Hematopoietic multipotent progenitor cell treated with erythropoietin and hydrocortisone succinate and interleukin-3 and kit ligand, for 8 days (in vitro differentiated cells): Measurements from ENCODE around the gene PRPF6.

ENCODE experiments used
- DNase-seq: peaks from one replicate; pipeline ENCODE4 v3.0.0-alpha.2; 2015

PRPF6 gene

DNA sequence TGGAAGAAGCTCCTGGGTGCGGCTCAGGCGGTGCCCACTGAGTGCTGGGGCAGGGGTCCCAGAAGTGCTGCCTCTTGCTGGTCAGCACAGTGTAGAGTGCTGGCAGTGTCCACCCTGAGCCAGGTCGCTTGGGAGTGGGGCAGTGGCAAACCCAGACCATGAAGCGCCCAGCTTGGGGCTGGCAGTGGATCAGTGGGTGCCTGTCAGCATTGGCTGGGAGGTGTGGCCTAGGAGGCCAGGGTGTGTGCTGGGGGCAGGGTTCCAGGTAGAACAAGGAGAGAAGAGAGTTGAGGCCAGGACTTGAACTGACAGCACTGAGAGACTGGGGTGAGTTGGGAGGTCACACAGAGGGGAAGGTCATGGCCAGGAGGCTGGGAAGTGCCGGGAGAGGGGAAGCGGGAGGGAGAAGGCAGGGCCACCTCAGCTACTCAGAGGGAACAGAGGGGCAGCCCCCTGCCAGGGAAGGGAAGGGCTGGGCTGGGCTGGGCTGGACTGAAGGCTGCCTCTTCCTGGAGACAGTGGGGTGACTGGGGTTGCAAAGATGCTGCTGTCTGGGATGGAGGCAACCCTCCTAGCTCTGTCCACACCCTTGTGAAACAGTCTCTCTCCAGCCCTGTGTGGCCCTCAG lies 86.2 kb downstream of the PRPF6 start:
- DNase-seq, result no peak

DNA sequence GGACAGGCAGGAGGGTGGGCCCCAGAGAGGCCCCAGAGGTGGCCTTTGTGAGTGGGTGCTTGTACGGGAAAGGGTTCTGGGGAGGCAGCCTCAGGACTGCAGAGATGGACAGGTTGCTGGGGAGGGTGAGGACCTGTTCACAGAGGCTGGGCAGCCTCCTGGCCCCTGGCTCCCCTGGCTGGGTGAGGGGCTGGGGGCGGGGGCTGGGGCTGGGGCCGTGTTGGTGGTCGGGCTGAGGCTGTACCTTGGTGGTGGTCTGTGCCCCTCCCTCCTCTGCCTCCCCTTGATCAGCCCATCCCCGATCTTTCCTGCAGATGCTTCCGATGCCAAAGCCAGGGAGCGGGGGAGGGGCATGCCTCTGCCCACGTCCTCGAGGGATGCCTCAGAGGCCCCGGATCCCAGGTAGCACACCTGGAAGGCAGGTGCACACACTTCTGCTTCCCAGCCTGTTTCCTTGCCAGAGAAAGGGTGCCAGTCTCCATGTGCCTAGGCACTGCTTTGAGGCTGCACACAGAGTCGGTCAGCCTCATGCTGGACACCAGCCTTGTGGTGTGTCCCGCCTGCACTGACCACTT lies 86.9 kb downstream of the PRPF6 start:
- no peak for DNase-seq

DNA sequence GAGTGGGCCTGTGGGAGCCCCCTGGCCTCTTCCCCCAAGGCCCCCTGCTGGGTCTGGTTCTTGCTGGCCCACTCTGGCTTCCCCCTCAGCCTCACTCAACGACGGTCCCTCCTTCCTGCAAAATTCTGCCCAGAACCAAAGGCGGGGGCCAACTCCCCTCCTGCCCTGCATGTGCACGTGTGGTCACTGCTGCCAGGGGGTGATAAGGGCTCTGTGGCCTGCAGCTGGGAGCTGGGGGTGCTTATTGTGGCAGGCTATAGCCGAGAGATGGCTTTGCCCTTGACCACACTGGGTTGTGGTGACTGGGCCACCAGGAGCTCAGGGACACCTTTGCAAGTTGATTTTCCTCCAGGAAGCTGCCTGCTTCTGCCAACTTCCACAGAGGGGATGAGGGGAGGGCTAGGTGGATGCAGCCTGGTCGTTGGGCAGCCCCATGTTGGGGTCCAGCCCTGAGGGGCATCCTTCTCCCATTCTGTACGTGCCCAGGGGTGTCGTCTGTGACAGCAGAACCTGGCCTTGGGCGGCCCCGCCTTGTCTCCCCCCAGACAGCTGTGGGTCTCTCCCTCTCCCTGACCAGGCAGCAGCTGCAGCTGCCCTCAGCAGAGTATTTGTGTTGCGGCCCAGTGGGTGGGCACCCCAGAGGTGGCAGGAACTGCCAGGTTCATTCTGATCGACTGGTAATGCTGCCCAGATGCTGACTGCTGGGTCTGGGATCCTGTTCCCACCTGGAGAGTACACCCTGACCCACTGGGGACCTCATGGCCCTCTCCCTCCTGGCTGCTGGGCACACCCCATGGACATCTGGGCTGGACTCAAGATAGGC lies 87.7 kb downstream of the PRPF6 start:
- DNase-seq, result peak; percentile 82

DNA sequence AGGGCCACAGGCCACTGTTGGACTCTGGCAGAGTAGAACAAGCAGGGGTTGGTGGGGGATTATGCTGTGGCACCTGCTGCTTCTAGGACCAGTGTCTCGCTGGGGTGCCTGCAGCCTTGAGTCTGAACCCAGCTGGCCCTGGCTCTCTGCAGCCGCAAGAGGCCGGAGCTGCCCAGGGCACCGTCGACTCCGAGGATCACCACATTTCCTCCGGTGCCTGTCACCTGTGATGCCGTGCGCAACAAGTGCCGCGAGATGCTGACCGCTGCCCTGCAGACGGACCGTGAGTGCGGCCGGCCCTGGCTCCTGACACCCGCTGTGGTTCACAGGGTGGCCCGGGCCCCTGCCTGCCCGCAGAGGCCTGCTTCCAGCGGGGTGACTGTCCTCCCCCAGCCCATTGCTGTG lies 88.3 kb downstream of the PRPF6 start:
- no peak for DNase-seq

DNA sequence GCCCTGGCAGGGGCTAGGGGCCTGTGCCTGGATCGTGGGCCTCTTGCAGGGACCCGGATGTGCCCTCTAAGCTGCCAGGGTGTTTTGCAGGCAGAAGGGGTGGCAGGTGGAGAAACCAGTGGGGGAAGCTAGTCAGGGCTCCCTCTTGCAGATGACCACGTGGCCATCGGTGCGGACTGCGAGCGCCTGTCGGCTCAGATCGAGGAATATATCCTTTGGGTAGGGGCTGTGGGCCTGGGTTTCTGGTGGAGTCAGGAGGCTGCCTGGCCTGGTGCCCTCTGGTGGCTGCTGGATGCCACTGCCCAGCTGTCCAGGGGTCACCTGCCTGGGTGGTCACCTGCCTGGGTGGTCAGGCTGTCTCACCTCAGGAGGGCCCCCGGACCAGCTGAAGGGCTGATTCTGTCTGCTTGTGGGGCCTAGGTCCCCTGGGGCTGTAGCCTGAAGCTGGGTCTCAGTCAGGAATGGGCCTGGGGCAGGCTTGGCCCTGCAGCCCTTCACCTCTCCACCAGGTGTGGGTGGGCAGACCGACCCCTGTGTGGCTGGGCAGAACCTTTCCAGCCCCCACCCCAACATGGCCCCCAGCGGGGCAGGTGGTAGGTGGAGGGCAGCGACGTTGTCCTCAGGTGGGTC lies 88.8 kb downstream of the PRPF6 start:
- DNase-seq, result no peak

DNA sequence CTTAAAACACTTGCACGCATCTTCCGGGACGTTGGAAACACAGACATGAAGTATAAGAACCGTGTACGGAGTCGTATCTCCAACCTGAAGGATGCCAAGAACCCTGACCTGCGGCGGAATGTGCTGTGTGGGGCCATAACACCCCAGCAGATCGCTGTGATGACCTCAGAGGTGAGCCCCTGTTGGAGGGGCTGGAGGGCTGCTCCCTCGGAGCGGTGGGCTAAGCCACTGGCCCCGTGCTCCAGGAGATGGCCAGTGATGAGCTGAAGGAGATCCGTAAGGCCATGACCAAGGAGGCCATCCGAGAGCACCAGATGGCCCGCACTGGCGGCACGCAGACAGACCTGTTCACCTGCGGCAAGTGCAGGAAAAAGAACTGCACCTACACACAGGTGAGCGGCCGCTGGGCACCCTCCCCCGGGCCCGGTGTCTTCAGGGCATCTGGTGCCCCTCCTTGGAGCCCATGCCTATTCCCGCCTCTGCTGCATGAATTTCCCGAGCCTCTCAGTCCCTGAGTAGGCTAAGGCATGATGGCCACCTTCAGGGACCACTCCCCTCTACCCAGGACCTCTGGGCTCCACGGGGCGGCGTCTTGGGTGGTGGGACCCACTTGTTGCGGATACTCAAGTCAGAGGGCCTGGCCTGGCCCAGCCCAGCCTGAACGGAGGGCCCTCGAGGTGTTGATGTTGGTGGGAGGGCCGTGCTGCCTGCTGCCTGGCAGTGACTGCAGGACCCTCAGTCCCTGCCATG lies 89.5 kb downstream of the PRPF6 start:
- DNase-seq, result no peak

DNA sequence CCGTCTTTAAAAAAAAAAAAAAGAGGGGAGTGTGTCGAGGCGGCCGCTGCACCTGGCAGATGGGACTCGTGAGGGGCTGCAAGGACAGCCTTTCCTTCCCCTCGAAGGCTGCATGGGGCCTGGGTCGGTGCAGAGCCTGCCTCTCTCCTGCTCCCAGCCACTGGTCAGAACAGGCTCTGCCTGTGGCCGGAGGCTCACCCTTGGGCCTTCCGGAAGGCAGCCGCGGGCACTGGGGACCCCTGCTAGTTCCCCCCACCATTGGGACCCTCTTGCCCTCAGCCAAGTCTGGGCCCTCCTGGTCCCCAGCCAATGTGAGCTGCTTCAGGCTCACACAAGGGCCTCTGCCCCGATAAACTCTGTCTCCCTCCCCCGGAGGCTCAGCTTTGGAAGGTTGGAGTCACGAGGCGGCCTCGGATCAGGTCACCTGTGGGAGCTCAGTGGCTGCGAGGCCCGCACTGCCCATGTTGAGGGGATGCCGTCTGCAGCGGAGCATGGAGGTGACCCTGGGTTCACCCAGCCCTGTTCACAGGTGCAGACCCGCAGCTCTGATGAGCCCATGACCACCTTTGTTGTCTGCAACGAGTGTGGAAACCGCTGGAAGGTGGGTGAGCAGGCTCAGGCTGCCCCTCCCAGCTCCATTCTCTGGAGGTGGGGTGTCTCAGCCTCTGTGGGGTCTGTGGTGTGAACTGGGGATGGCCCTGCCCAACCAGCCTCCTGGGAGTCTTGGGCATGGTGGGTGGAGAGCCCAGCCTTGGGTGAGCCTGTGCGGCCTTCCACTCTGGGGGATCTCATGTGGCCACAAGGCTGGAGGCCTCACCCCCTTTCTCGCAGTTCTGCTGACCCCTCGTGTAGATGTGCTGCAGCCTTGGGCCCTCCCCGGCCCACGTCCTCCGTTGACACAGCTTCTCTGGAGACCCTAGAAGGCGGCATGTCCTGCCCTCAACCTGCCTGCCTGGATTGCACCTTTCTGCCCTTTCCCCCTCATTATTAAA lies 90.7 kb downstream of the PRPF6 start:
- no peak for DNase-seq

DNA sequence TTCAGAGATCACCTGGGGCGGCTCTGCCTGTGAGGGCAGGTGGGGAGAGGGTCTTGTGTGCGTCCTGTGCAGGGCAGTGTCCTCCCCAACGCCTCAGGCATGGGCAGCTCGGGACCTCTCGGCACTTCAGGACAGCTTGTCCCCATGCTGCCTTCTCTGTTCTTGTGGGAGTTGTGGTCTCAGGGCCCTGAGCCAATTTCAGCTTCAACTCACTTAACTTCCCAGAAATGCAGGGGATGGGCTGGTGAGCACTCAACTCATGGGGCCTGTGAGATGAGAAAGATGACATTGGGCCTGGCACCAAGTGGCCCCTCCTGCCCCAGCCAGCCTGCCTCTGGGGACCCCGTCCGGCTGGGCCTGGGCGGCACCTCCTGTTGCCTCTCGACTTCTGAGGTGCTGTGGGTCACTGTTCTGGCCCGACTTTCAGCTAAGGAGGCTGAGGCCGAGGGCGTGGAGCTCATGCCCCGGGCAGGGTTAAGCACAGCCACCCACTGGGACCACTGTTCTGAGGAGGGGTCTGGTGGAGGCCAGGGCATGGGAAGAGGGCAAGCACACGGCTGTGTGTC lies 91.6 kb downstream of the PRPF6 start:
- DNase-seq, result no peak

DNA sequence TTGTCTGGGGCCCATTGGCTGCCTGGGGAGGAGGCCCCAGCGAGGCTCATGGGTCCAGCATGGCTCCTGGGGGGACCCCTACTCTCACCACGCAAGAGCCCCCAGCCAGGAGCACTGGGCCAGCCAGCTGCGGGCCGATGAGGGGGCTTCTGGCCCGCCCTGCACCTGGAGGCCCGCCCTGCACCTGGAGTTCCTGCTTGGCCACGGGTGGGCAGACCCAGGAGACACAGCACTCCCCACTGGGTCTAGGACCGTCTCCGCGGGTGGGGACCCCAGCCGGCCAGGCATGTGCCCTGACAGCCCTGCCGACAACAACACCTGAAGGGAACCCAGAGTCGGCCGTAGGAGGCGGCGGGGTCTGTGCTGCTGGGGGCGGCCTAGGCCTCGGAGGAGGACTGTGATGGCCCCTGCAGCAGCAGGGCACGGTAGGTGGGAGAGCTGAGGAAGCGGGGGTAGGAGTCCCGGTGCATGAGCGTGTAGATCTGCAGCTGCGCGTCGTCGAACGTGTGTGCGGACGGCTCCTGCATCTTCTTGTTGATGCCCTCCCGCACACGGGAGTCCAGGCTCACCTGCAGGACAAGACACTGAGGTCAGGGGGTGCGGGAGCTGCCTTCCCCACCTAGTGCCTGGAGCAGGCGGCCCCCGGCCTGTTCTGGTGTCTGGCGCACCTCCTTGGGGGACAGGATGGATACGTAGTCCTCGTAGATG lies 92.7 kb downstream of the PRPF6 start:
- DNase-seq, result no peak

DNA sequence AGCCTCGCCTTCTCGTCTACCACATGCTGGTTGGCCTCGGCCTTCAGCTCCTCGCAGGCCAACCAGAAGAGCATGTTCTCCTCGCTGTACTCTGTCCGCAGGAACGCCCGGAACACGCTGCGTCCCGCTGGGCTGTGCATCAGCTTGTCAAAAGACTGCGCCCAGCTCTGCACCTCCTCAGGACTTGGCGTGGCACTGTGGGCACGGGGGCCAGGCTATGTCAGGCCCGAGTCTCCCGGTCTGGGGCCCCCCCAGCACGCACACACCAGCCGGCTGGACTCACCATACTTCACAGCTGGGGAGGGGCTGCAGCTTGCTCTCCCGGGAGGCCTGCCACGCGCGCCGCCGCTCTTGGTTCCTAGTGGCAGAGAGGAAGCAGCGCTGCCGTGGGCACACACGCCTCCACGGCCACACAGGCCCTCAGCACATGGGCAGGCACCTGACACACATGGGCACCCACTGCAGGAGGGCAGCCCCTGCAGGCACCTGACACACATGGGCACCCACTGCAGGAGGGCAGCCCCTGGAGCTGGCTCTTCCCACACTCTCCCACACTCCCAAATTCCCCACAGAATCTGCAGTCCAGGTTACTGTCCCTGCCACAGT lies 93.4 kb downstream of the PRPF6 start:
- DNase-seq, result no peak

DNA sequence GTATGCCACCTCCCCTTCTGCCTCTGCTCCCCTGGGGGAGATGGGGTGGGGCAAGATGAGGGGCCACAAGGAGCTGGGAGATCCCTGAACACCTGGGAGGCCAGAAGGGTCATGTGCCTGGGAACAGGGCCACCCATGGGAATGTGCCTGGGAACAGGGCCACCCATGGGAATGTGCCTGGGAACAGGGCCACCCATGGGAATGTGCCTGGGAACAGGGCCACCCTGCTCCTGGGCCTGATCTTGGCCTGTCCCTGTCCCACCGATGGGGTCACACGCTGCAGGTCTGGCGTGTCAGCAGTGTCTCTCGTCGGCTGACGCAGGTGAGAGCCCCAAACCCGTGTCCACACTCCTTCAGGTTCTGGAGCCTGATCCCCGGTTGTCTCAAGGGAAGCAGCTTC lies 94.0 kb downstream of the PRPF6 start:
- DNase-seq, result no peak

DNA sequence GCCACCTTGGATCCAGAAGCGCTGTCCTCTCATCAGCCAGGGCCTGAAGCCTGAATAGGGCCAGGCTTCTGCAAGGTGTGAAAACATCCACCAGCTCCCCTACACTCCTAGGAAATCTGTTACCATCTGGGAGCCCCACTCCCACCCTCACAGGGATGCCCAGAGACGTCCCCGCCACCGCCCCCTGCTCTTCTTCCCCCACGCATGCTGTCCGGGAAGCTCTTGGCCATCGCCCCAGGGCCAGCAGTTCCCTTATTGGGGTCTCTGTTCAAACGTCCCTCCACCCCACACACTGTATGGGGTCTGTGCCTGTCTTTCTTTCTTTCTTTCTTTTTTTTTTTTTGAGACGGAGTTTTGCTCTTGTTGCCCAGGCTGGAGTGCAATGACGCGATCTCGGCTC lies 94.6 kb downstream of the PRPF6 start:
- DNase-seq, result no peak

DNA sequence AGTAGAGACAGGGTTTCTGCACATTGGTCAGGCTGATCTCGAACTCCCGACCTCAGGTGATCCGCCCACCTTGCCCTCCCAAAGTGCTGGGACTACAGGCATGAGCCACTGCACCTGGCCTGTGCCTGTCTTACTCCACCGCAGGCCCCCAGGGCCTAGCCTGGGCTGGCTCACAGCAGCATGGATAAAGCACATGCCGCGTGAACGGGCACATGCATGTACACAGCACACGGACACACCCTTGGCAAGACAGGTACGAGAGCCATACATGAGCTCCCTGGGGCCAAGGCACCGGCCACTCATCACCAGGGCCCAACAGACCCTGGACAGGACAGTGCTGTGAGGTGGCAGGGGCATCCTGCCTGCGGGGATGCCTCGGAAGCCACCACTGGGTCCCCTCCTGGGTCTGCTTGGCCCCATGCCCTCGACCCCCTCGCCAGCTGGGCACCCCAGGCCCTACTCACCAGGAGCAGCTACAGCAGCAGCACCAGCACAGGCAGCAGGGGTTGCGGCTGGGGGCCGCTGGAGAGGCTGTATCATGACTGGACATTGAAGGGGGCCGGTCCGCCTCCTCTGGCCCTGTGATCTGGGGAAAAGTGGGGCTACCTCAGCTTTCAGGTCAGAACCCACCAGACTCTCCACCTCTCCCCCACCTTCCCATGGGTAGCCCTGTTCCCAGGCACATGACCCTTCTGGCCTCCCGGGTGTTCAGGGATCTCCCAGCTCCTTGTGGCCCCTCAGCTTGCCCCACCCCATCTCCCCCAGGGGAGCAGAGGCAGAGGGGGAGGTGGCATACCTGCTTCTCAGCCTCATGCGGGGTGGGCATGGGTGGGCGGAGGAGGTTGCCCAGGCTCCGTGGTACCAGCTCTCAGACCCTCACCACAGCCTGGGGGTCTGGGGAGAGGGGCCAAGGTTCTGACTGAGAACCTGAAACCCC lies 95.4 kb downstream of the PRPF6 start:
- no peak for DNase-seq

DNA sequence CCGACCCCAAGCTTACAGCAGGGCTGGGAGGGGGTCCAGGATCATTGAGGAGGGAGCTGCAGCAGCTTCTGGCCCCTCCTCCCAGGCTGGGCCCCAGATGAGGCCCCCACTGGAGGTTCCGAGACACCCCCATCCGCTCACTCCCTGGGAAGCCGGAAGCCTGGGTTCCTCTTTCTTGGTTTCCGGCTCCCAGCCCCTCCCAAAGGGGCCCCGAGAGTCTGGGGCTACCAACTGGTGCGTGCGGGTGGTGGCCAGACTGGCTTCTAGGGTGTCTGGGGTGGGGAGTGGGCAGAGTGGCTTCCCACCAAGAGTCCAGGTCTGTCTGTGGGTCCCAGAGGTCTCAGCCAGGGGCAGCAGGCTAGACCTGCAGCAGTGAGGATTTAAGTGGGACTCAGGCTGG lies 96.2 kb downstream of the PRPF6 start:
- no peak for DNase-seq

DNA sequence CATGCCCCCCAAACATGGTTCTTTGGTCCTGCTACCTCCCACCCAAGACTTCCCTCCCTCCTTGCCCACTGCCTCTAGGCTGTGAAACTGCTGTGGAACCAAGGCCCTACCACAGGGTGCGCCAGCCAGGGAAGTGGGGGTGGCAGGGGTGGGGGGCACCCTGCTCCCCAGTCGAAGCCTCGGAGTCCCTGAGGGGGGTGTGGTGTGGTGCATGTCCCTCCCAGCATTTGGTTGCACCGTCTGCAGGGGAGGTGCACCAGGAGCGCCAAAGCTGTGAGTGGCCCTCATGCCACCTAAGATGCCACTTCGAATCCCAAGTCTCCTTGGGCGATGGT lies 96.6 kb downstream of the PRPF6 start:
- no peak for DNase-seq

DNA sequence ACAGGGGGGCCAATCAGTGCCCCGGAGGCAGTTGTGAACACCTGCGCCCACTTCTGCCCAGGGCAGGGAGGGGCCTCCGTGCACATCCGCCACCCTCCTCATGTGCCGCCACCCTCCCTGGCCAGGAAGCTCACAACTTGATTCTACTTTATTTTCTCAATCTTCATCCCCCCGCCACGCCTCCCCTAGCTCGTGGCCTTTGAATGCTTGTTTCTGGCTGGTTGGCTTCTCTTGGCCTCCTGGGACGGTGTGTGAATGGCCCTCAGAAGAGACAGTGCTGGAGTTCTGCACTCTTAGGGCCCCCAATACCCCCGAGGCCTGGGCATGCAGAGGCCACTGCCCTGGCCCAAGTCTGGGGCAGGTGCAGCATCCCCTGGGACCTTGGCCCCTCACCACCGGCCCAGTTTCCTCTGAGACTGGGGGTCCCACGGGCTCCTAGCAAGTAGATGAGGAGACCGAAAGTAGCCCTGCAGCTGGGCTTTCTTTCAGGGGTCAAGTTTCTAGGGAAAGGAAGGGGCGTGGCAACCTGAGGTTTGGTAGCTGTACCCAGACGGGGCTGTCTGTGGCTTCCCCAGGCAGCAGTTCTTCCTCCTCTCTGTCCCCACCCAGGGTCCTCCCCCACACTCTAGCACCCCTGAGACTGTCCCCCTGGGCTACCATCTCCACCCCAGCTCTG lies 97.1 kb downstream of the PRPF6 start:
- no peak for DNase-seq

DNA sequence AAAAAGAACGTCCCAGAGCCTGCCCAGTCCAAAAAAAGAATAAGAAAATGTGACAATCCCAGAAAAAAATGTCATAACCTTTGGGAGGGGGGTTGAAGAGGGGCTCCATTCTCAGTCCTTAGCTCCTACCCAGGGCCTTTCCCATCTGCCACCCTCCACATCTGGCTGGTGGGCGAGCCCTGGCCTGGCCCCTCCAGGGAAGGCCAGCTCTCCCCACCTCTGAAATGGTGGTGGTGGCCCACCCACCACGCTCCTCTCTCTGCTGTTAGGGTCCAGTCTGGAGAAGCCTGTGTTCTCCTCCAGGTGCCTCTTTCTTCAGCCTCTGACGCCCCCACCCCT lies 98.0 kb downstream of the PRPF6 start:
- no peak for DNase-seq

DNA sequence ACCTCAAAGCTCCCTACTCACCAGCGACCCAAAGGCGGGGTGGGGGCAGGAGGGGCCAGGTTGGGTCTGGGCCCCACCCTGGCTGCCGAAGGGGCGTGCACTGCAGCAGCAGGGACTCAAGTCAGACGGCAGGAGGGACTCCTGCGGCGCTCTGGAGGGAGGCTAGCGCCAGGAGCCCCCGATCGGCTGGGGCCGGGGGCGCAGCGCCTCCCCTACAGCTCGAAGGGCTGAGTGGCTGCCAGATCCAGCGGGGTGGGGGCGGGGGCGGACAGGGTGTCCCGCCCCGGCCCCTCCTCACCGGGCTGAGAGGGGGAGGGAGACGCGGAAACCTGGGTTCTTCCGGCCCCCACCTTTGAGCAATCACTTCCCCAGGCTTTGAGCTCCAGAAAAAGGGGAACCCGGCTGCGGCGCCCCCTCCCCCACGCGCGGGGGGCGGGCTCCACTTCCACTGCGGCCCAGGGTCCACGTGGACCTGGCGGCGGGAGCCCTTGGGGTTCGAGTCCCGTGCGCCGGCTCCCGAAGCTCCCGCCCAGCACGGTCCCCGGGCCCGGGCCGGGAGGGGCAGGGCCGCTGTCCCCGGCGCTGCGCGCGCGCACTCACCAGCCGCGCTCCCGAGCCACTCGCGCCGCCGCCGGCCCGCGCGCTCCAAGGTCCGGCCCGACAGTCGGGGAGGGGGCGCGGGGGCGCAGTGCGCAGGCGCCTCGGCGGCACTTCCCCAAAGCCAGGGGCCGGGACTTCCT lies 98.5 kb downstream of the PRPF6 start, which contains the start of gene RGS19:
Gene RGS19, minus strand, starts transcription at position 246 of the 740 bp plus-strand sequence. CDS start 2,632 bp downstream, outside the sequence.
- peak; percentile 34 for DNase-seq
